Forelimb muscle (tissue), 1 donor: ENCODE results near the gene TRIO. TPM values are rescaled to one million over a fixed set of nuclear protein-coding genes. Genes with fewer than 3 reads are reported as not detected.
"Not testable (repeated sequence)": the region's sequence is repeated elsewhere in the genome, so short reads cannot be mapped to it uniquely, and the experiment has no call there.

ENCODE experiments used
- DNase-seq: peaks from one replicate; pipeline ENCODE4 v3.0.0-alpha.2; 2013; ENCODE audit warnings: low read depth
- polyA plus RNA-seq: library from polyadenylated mRNA; unstranded; fragments of 120-200 nt; gene quantifications from one replicate; pipeline ENCODE4 v1.2.1, GENCODE V29; 2013; ENCODE audit not compliant: insufficient read length

The TRIO gene
- polyA plus RNA-seq, 1 donor: 168 TPM

DNA sequence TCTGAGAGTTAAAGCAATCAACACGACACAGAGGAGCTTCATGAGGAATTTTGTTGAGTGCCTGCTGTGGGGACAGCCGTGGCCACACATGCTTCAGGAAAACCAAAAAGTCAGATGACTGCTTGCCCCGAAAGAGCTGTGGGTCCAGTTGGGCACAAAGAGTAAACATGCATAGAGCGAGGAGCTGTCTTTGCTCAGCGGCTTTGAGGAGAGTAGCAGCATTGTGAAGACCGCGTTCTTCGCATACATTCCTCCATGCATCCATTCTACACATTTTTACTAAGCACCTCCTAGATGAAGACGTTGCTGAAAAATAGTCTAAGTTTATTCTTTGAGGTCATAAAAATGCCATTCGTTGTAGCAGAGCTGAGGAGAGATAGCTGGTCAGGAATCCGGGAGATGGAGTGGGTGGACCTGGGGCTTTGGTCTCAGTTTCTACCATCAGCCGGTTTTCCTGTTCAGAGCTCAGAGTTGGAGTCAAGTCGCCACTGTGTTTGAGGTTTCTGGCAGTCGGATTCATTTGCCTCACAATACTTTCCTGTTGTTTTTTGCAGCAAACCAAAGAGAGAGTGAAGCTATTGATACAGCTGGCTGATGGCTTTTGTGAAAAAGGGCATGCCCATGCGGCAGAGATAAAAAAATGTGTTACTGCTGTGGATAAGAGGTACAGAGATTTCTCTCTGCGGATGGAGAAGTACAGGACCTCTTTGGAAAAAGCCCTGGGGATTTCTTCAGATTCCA is 243.9 kb downstream of the TRIO start:
- DNase-seq: no peak

DNA sequence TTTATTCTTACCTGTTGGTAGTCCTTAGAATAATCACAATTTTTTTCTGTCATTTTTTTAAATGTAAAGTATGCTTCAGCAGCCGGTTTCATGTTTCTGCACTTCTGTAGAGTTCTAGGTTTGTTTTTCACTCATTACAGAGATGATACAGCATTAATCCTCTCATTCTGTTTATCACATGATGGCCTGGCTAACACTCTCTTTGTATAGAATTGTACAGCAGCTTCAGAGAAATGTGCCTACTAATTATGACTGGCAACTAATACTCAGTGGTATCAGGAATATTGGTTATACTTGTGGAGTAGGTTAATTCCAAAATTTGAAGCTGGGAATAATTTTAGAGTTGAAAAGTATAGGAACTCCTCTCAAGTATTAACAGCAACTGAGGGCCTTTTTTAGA is 245.6 kb downstream of the TRIO start:
- no peak for DNase-seq

DNA sequence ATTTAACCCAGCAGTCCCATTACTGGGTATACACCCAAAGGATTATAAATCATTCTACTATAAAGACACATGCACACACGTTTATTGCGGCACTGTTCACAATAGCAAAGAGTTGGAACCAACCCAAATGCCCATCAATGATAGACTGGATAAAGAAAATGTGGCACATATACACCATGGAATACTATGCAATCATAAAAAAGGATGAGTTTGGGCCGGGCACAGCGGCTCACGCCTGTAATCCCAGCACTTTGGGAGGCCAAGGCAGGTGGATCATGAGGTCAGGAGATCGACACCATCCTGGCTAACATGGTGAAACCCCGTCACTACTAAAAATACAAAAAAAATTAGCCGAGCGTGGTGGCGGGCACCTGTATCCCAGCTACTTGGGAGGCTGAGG is 249.4 kb downstream of the TRIO start:
- DNase-seq: not testable (repeated sequence)

DNA sequence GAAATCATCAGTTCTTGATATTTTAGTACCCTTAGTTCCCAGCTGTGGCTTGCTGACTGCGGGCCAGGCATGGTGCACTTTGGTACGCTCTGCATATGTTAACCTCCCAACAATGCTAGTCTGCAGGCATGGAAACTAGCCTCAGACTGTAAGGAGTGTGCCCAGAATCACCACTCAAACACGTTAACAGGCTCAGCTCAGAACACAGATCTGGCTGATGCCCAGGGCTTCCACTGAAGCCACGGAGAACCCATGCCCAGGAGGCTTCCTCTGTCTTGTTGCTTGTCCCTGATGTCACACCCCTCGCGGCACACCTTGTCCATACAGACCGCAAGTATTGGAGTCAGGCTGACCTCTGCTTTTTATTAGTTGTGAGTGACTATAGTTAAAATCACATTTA is 251.2 kb downstream of the TRIO start:
- DNase-seq: no peak

DNA sequence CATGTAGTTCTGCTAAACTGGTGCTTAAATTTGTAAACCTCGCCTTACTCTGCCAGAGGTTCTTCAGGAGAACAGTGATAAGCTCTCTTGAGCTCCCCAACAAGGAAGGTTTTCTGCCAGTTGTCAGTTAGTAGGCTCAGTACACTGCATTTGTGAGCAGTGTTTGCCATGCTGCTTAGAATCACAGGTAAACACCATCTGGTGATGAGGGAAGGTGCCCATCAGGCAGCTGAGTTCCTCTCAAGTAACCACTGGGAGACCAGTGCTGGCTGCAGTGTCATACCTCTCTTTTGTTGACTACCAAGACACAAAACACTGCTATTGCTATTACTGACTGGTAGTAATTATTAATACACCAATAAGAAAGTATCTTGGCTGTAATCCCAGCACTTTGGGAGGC is 252.3 kb downstream of the TRIO start:
- no peak for DNase-seq

DNA sequence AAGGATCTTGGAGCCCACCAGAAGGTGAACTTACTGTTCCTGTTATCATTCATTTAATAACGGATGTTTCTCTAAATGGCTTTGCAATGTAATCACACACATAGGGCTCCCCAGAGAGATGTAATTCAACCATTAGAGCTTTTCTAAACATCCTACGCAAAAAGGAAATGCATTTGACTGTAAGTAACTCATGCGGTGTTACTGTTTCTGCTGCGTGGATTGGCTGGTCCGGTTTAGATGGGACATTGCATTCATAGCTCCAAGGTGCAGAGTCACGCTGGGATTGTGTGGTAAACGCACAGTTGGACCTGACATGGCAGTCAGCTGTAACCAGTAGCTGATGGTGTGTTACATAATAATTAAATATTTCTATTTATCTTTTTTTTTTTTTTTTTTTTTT is 252.9 kb downstream of the TRIO start:
- no peak for DNase-seq

DNA sequence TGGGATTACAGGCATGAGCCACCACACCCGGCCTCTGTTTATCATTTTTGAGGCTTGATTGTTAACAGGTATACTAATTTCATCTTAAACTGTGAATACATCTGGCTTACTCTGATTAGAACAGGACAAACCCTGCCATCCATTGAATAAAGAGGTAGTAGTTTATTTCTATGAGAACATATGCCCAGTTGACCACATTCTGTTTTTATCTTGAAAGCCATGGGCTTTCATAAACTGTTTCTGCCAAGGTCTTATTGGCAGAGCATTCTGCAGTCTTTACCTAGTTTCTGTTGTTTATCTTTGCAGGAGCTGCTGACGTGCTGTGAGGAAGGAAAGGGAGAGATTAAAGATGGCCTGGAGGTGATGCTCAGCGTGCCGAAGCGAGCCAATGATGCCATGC is 253.6 kb downstream of the TRIO start:
- no peak for DNase-seq

DNA sequence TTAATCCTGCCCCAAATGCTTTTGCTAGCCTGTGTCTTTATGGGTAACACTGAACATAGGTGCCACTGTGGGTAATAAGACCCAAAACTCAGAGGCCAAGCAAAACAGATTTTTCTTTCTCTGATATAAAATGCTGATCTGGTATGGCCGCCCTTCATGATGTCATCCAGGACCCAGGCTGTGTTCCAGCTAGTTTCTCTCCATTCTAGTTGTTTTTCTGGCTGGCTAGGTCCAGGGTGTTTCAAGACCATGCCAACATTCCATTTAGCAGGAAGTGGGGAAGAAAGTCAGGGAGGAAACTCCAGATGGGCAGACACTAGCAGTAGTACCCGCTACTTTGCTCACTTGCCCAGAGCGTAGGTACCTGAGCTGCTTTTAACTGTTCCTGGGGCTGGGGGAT is 254.6 kb downstream of the TRIO start:
- DNase-seq: no peak

DNA sequence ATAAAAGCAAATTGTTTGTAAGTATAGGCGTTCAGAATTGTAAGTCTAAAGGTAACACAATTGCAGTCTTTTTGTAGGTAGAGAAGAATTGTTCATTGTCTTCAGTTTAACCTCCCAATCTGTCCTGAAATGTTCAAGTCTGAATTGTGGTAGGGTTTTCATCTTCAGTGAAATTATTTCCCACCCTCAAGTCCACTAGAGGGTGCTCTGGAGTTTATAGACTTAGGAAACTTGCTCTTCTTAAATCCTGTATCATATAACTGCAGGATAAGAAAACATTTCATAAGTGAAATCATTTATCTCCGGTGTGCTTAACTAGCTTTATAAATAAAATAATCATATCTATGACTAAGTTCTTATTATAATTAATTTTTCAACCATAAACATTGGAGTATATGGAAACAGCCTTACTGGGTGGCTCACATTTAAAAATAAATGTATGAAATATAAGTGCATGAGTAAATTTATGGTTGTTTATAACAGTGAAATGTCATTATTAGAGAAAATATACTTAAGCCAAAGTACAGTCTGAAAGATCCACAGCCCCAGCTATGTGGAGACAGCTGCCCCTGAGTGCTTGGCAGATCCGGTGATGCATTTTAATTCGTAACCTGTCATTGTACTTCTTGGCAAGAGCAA is 256.0 kb downstream of the TRIO start:
- DNase-seq: peak; percentile 78

DNA sequence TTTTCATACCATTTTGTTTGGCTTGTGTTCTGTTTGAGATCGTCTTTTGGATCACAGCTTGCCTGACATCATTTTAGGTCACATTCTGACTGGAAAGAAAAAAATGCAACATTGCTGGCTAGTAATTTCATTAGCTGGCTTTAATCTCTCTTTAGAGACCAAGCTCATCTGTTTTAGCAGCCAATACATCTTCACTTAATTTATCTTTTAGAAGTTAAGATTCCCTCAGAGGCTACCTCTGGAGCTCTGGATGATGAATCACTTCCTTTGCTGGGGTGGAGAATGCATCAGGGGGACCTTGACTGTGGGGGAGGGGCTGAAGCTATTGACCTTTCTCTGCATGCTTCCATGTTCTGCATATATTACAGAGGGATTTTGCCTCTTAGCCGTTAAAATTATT is 256.9 kb downstream of the TRIO start:
- DNase-seq: no peak

DNA sequence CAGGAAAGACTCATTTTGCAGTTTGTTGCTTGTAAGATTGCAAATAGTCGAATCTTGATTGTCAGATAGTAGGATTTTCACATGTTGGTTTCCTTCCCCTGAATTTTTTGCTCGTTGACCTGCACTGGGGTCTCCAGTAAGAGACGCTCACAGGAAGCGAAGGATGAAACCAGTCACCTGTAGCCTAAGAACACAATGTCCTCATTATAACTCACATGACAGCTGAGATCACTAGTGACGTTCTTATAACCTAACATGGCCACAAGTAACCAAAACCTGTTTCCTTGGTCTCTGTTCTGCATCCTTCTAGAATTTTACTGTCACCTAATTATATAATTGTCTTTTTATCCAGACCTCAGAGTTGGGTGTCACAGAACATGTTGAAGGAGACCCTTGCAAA is 257.5 kb downstream of the TRIO start:
- no peak for DNase-seq

DNA sequence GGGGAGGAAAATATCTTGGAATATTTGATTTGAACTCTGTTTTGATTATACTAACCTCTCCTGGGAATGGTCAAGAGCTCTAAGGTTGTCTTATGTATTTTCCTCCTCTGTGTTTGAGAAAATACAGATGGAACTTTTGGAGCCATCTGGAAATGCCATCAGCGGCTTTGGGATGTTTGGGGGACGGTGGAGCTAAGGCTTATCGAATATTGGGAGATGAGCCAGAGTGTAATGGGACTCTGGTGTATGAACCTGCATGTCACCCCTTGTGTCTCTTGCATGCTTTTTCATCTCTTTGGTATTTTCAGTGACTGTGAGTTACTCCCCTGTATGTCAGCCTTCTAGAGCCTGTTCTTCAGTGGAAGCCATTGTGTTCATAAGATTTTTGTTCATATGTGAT is 258.5 kb downstream of the TRIO start:
- no peak for DNase-seq

DNA sequence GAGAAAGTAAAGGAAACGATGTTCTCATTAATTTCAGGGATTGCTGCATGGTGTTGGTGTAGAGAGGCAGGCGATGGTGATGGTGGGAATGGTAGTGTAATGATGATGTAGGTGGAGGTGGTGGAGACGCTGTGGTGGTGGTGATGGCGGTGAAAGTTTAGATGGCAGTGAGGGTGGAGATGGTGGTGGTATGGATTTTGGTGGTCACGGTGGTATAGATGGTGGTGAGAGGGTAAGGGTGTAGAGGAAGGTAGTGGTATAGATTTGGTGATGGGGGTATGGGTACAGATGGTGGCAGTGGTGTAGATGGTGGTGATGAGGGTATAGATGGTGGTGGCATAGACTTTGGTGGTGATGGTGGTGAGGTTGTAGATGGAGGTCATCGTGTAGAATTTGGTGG is 259.3 kb downstream of the TRIO start:
- no peak for DNase-seq

DNA sequence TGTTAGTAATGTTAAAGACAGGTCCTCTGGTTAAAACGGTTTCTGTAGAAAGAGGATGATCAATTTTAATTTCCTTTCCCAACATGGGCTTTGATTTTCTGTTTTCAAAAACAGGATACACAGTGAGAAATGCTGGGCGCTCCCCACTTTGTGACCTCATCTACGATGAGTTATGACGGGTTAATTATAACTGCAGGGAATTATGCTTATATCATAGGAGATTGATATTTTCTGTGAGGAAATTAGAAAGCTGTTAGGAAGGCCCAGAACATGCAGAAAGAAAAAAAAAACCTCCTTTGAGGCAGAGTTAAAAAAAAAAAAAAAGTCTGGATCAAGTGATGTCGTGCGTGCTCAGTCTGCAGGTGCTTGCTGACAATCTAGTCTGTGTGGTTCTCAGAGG is 261.6 kb downstream of the TRIO start:
- no peak for DNase-seq

DNA sequence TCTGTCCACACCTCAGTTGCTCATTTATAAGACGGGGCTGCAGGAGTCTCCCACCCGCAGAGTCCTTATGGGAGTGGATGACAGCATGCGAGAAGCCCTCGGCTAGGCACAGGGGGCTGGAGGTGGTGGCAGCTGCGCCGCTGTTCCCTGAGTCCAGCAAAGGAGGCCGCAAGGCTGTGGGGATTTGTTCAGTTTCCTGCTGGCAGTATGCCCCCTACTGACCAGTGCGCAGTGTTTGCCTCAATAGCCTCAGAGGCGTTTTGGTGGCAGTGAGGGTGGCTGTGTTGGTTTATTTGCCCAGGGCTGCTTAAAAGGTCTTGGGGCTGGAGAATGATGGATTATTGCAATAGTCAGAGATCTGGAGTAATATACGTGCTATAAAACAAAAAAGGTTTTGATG is 262.1 kb downstream of the TRIO start:
- no peak for DNase-seq

DNA sequence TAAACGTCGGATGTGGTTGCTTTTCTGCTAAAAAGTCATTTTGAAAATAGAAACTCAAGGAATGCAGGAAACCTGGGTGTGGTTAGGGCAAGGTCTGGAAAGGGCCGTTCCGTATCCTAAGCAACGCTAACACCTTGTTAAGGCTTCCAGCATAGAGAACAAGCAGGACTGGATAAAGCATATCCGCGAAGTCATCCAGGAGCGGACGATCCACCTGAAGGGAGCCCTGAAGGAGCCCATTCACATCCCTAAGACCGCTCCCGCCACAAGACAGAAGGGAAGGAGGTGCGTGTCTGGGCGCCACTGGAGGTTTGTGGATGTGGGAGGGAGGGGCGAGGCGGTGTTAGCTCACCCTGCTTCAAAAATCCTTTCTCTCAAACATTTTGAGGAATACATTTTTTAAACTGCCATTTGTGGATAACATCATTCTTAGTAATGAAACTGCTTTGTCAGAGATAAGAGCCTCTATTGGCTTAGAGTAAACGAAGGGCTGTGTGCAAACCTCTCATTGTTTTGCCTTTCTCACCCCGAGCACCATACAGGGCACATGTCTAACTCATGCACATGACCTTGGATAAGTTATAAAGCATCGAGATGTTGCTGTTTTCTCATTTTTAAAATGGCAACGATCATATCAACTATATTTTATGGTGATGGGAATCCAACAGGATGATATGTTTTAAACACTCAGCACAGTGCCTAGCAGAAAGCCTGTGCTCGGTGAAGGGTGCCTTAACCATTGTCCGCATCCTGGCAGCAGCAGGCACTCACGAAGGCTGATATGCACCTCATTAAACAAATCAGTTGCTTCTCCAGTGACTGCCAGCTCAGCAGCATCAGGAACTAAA is 262.8 kb downstream of the TRIO start:
- no peak for DNase-seq

DNA sequence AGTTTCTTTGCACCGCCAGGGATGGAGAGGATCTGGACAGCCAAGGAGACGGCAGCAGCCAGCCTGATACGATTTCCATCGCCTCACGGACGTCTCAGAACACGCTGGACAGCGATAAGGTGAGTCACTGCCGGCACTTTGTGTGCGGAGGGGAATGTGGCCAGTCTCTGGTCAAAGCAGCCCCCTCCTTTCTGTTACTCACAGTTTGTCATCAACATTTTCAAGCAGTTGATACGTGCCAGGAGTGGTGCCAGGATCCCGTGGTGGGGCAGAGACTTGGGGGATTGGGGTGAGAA is 263.4 kb downstream of the TRIO start:
- no peak for DNase-seq

DNA sequence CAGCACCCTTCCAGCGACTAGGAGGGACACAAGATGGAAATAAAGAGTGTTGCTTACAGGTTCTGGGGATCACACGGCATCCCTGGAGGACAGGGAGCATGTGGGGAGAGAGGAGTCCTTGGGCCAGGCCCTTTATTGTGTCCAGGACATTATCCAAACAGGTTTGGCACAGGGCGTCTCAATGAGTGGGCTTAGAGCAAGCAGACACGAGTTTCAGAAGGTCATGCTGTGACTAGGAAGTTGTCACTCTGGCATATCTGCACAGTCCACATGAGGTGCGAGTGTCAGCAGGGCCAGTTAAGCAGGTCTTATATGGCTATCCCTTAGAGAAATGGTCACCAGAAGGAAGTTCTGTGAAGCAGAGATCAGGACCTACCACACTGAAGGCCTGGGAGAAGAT is 263.9 kb downstream of the TRIO start:
- no peak for DNase-seq

DNA sequence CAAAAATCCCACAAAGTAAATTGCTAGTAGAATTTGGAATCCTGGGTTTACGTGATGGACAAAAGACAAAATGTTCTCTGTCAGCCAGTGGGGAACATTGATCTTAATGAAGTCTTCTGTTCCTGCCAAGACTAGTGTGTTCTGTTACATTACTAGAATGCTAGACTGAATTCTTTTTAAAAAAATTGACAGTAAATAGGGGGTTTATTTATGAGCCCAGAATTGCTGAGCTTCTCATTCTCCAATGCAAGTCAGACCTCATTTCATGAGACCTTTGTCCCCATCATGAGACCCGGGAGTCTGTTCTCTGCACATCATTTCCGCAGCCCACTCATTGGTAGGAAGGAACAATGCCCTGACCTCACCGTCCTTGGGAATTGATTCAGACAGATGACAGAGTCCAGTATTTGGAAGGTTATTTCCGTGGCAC is 264.6 kb downstream of the TRIO start:
- DNase-seq: no peak

DNA sequence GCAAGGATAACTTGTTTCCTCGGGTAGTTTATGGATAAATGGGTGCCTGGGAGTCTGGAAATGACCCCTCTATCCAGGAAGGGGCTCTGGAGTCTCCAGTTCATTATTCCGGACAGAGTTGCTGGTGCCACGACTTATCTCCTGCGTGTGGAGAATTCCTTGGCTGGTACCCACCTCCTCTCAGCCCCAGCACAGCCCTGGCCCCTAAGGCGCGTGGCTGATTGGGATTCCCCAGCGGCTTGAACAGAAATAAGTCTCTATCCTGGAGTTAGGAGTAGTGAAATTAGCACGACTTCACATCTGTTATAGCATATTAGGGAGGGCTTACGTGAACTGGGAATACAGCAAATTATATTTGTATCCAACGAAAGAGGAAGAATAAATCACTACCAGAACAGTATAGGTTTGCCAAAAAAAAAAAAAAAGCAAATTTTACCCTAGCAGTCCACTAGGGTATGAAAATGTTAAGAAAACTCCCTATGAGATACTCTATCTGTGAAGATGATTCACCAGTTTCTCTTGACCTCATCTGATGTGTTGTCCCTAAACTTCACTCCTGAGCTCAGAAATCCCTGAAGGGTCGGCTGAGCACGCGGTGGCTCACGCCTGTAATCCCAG is 265.9 kb downstream of the TRIO start:
- DNase-seq: no peak

DNA sequence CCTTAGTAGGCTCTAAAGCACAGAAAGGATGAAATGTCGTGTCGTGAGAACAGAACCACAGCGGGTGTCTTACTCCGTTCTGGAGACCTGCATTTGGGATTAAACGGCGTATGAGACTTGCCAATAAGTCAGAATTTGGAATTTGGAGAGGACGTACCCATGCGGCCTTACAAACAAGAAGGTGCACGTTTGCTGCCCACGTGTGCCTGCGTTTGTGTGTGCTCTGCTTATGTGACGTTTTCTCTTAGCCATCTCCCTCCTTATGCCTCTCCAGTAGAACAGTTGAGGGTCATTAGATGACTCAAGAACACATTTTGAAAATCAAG is 266.9 kb downstream of the TRIO start:
- no peak for DNase-seq

DNA sequence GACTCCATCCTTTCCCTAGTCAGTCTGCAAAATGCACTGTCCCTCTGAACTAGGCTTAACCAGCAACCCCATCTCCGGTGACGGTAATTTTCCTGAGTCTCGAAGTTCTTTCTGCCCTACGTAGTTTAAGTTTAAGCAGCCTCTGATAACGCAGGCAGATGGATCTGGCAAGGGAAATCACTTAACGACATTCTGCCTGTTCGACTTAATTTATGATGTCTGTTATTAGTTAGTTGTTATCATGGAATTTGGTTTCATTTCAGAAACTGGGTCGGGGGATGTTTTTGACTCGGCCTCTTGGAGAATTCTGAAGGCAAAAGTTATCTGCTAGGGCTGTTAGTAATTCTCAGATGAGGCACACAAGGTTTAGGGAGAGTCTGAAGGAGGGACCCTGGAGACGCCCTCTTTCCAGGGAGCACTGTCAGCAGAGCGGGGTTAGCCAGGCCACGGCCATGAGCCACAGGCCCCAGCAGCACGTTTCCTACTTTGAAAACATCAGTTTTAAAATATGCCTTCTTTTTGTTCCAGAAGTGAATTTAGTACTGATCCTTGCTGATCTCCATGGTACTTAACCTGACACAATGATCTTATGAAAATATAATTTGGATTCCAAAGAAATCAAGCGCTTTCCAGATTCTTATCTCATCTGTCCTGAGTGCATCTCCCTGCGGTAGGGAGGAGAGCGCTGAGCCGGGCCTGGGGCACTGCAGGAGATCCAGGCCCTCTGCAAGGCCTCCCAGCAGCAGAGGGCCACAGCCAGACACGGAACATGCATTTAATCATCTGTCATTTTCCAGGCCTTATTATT is 267.5 kb downstream of the TRIO start:
- DNase-seq: peak; percentile 83
